ENCODE data around the gene KLHL3.

DNA sequence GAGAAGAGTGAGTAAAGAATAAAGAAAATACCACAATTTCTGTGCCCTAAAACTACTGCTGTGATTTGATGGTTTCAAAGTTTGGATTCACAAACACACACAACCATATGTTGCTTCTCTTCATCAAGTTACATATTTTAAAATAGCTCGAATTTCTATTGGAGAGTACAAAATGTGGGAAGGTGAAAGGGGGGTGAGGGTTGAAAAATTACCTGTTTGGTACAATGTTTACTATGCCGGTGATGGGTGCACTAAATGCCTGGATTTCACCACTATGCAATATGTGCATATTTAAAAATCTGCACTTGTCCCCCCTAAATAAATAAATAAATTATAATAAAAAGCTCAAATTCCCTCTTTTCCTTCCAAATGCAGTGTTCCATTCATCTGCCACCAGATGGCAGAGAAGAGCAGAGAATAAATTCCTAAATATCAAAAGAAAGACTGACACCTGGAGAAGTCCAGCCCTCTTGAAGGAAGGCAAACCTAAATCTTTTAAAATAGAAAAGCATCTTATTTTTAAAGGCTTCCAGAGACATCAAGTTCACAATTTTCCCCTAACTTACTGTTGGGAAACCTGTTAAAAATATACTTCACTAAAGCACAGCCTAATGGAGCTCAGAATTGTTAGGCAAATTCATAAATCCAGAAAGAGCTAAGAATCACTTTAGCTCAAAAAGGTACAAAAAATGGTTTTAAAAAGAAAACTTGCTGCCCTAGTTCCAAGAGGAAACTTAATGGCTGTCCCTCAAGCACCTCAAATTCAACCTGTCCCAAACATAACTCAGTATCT, 43.1 kb upstream of the KLHL3 start:
- TF ChIP-seq ZNF707 (tag by site-specific recombination; IDR thresholded peaks at IDR 0.05): no peak
- TF ChIP-seq ZNF2 (tag by site-specific recombination; IDR thresholded peaks at IDR 0.05): no peak
- TF ChIP-seq, protein P1, sequence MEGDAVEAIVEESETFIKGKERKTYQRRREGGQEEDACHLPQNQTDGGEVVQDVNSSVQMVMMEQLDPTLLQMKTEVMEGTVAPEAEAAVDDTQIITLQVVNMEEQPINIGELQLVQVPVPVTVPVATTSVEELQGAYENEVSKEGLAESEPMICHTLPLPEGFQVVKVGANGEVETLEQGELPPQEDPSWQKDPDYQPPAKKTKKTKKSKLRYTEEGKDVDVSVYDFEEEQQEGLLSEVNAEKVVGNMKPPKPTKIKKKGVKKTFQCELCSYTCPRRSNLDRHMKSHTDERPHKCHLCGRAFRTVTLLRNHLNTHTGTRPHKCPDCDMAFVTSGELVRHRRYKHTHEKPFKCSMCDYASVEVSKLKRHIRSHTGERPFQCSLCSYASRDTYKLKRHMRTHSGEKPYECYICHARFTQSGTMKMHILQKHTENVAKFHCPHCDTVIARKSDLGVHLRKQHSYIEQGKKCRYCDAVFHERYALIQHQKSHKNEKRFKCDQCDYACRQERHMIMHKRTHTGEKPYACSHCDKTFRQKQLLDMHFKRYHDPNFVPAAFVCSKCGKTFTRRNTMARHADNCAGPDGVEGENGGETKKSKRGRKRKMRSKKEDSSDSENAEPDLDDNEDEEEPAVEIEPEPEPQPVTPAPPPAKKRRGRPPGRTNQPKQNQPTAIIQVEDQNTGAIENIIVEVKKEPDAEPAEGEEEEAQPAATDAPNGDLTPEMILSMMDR (tag by site-specific recombination; IDR thresholded peaks at IDR 0.05): no peak
